Measurements from ENCODE around the gene LMO3.

The LMO3 gene

DNA sequence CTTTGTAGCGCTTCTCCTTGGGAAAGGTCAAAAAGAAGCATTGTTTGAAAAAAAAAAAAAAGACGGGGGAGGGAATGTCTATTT lies at the start of gene LMO3:
TSS of gene LMO3 (minus strand) at position 46 of the 84 bp plus-strand sequence. CDS start 5,302 bp downstream, outside the sequence.
- DNase-seq (ENCODE audit: low read depth in 3 of 3): no peak

DNA sequence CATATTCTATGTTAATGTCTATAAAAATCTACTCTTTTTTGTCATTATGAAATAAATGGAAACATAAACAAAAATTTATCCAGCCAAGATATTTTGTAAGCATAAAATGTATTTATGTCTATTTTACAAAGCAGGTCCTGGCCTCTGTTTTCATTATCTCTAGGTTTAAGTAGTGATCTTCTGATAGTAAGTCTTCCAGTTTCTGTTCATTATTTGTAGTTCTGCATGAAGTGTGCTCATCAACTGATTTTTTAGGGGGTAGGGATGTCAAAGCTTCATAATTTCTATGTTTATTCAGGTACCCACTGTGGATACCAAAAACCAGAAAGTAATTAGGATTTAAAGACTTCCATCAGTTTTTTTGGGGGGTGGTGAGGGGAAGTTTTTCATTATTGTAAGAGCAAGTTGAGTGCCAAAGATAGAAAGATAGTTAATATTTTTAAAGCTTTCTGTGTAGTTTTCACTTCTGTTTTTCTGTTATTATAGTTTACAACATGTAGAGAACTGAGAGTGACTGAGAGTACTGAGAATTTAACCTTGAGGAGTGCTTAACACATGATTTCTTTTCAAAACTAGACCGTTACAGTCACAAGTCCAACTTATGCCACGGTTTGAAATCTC lies 30.6 kb upstream of the LMO3 start:
- no peak for DNase-seq (ENCODE audit: low read depth in 3 of 3)

DNA sequence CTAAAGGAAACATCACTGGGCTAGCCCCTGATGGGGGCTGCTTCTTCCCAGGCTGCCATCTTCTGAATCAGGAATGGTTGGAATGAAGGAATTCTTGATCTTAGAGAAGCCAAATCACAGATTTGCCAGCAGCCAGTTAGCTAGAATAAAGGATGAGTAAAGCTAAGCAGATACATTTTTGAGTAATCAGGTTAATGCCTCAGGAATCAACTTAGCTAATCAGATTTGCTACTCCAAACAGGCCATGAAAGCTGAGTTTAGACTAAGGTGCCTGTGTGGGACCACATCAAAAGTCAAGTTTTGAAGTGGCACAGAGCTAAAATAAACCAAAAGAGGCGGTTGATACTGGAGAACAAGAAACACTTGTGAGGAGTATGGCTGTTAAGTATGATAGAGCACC lies 28.8 kb upstream of the LMO3 start:
- DNase-seq (ENCODE audit: low read depth in 3 of 3): no peak

DNA sequence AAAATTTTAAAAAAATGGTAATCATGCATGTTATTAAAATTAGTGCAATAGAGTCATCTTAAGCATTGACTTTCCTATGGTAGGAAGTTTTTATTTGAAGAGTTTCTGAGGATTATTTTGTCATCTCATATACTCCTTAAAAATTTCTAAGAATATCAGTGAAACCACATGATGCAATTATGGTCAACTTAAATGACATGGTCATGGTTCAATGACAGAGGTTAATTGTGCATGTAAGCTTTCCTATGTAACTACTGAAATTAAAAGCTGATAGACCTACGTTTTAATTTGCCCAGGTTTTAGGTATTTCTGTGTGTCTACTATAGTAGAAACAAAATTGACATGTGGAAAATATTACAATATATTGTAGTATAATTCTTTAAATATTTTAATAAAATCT lies 21.0 kb upstream of the LMO3 start:
- no peak for DNase-seq (ENCODE audit: low read depth in 3 of 3)

DNA sequence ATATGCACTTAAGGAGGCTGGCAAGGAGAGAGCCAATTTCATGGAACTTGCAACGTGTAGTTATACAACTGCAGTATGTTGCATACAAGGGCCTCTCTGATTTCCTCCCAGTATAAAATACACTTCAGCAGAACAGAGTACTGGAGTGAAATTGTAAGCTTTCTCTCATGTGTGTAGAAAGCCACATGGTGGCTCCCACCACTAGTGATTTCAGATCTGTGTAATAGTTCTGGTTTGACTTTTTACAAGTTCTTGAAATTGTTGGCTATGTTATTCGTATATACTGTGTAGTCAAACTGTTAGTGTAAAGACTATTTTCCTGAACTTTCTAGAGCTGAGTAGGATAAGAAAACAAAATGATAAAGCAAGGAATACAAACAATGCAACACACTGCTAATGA lies 16.4 kb upstream of the LMO3 start:
- no peak for DNase-seq (ENCODE audit: low read depth in 3 of 3)

DNA sequence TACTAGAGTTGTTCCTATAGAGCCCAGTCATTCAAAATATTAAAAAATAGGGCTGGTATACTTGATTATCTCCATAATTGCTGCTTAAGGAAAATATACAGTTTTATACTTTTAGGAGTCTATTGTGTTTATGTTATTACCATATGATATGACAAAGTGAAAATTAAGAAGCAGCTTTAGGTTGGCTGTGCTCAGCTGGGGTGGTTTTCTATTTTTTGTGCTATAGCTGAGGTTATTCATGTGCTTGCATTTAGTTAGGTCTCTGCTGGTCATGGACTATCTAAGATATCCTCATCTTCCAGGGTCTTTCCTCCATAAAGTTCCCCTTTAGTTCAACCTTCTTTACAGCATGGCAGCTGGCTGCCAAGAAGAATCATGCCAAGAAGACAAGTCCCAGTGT lies 13.6 kb upstream of the LMO3 start:
- DNase-seq (ENCODE audit: low read depth in 3 of 3): no peak

DNA sequence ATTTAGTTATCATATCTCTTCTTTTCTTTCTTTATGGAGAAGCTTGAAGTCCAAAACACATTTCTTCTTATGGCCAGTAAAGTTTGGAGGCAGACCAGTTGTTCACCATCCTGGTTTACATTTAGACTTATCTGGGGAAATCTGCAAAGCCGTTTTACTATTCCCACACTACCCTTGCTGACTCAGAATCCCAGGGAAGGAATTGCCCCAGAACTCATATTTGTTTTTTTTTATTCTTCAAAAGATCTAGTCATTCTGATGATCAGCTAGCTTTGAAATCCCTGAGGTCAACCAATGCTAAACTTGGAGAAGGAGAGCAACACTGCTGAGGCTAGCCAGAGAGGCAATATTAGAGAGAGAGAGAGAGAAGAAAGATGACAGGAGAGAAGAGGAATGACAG lies 12.3 kb upstream of the LMO3 start:
- no peak for DNase-seq (ENCODE audit: low read depth in 3 of 3)

DNA sequence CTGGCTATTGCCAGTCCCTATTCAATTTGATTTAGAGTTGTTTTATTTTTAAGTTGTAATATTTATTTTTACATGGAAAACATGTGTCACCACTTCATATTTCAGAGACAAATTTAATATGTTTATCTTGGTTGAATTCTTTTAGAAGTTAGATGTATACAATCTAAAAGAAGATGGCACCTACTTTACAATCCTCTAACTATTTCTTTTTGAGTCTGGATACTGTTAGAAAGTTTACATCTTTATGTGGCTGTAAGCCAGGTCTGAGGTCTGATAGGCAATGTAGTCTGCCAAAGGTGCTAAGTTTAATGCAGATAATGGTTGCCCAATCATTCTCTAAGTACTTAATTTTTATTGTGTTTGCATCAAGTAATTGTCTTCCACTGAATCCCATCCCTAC lies 7.2 kb upstream of the LMO3 start:
- DNase-seq (ENCODE audit: low read depth in 3 of 3): no peak

DNA sequence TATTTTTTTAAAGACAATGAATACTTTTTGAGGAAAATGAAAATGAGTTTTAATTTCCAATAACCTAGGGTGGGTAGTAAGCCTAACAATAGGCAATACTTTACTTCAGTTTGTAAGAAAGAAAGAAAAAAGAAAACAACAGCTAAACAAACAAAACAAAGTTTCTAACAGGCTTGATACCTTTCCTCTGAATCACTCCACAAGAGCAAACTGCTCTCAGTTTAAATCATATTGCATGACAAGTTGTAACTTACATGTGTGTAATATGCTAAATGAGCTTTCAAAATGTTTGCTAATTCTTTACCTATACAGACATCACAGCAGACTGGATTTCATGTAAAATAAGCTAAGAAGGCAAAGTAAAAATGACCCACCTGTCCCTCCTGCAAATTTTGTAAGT lies 6.7 kb upstream of the LMO3 start:
- no peak for DNase-seq (ENCODE audit: low read depth in 3 of 3)

DNA sequence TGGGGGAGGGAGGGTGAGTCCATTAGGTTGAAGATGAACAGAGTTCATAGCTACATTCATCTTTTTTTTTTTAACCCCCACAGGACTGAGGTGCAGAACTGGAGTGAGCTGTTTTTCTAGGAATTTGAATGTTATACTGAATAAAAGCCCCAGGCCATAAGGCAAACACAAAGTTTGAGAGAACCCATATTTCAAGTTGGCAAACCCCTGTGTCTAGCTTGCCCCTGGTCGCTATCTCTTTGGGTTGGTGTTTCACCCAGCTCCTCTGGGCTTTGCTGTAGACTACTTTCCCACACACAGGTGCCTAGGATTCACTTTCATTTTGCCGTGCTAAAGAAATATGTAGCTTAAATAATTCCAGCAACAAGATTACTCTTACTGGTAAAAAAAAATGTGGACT lies 5.2 kb upstream of the LMO3 start:
- DNase-seq (ENCODE audit: low read depth in 3 of 3): no peak

DNA sequence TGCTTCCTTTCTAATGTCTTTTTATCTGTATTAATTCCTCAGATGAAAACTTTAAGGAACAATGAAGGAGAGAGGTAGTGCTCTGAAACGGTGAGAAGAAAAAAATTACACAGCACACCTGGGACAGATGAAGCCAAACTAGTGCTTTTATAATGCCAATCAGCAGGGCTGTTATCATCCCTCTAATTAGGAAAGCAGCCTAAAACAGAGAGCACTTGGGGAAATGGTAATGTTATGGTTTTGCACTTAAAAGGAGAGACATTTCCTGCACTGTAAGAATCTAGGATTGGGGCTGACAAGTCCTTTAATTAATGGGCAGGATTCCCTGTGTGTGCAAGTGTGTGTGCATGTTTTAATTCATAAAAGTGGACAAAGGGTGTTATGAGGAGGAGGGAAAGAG lies 4.8 kb upstream of the LMO3 start:
- no peak for DNase-seq (ENCODE audit: low read depth in 3 of 3)

DNA sequence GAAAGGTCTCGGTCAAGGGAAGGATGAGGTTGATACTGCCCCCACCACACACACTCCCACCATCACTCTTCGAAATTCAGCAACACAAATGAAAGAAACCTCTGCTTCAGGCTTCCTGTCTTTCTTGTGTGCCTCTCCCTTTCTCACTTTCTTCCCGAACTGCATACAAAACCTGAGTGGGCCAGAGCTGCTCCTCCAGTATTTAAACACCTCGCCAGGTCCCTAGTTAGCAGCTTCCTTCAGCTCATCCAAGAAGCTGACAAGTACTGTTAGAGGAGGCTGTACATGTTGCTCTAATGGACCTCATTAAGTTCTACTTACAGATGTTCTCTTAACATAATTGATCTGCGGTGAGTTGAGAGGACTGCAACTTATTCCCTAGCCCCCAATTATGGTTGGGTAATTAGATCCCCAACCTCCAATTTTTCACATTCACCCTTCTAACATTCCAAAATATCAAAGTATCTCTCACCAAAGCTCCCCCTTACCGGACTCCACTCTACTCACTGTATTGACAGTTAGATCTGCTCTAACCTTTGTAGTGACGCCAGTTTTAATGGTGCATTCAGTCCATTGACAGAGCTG lies 4.1 kb upstream of the LMO3 start:
- DNase-seq (ENCODE audit: low read depth in 3 of 3): no peak

DNA sequence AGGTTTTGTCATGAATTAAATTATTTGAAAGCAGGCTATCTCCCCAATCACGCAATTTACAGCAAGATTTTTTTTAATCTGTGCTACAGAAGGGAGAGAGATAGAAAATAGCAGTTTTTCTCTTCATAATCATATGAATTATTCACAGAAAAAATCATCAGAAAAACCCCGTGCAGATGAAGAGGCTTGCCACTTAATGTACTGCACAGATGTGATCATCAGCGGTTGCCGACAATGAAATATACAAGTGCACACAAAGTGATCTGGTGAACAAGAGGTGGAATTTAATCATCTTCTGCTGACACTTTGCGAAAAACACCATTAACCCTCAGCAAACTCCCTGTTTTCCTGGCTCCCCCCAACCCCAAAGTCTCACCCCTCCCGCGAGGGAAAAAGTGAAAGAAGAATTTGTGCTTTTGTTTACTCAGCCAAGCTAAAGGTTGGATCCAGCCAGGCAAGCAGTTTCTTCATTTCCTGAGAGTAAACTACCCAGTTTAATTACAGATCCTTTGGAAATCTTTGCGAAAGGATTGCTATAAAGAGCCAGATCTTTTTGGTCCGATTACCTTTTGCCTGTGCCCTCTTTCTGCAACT lies 3.1 kb upstream of the LMO3 start:
- DNase-seq (ENCODE audit: low read depth in 3 of 3): no peak

DNA sequence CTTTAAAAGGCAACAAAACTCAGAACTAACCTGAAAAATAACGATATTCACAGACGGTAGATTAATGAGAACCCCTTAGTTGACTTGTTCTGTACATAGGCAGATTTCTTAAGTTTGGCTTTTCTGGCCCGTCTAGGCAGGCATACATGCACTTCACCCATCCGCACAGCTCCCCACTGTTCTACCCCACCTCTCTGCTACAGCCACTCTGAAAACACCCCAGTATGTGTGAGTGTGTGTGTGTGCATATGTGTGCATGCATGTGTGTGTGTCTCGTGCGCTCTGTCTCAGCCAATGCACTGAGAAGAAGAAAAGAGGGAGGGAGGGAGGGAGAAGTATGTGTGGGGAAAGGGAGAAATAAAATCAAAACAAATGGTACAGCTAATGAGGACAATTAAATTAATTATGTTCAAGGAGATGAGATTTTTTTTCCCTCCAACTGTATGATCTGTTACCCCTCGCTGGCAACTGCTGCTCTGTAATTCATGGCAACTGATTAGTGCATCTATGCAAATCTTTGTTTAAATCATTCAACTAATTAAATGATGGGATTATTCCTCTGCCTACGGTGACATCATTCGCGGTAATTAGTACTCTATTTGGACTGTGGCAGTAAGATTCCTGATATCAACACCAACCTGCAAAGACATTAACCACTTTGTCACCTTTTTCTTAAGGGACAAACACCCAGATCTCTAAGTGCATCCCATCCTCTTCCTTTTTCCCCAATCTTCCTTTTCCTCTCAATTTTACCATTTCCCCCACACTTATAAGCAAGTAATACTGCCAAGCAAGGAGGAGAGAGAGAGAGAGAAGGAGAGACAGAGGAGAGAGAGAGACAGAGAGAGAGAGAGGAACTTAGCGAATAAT lies 2.2 kb upstream of the LMO3 start:
- DNase-seq (ENCODE audit: low read depth in 3 of 3): no peak

DNA sequence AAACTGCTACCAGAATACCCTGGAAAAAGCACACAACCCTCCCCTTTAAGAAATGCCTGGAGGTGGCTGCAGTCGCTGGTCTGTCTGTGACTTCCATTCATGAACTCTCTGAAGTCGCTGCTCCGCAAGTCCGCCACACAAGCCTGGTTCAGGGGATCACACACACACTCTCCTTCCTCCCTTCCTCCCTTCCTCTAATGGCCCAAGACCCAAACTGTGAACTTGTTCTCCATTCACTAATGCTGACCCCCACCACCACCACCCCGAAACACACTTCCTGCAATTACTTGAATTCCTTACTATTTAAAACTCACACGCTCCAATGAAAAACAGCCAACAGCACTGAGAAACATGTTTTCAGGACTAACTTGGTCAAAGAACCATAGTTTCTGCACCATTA lies 1.0 kb upstream of the LMO3 start:
- no peak for DNase-seq (ENCODE audit: low read depth in 3 of 3)

DNA sequence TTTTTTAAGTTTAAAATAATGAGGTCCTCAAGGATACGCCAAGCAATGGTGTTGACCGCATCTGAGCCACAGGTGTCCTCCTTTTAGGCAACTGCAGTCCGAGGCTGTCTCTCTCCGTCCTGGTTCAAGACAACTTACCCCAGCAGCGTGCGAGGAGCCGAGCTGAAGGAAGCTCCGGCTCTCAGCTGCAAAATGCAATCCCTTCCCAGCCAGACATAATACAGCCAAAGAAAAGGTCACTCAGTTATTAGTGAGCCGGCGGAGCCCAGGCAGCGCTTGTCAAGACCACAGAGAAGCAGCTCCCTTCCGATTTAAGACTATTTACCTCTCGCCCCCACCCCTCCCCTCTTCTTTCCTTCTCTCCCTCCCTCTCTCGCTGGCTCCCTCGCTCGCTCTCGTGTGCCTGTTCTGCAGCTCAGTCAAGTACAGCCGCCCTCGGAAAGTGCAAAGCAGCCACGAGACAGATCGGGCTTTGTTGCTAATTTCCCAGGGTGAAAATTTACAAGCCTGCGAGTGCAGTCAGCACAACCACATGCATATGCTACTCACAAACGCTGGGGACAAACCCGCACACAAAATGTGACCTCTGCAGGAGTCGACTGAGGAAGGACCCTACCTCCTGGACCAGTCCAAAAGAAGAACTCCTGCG lies 363 bp upstream of the LMO3 start:
- no peak for DNase-seq (ENCODE audit: low read depth in 3 of 3)

DNA sequence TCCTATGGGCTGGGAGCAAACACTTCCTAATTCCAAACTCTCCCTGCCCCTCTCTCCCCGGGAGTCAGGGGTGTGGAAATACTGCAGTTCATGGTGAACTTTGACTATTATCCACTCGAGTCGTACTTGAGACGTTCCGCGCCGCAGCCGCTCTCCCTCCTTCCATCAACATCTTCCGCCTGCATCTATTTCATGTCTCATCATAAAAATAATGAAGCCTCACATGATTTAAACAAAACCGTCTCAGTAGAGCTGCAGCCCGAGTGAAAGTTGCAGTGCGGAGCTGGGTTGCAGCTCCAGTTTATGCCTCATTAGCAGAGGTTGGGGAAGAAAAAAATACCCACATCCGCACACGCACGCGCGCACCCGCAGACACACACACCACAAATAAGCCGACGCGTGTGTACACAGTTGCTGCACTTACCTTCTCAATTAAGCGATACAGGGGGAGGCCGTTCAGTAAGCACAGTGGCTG lies 283 bp downstream of the LMO3 start:
- DNase-seq (ENCODE audit: low read depth in 3 of 3): no peak

DNA sequence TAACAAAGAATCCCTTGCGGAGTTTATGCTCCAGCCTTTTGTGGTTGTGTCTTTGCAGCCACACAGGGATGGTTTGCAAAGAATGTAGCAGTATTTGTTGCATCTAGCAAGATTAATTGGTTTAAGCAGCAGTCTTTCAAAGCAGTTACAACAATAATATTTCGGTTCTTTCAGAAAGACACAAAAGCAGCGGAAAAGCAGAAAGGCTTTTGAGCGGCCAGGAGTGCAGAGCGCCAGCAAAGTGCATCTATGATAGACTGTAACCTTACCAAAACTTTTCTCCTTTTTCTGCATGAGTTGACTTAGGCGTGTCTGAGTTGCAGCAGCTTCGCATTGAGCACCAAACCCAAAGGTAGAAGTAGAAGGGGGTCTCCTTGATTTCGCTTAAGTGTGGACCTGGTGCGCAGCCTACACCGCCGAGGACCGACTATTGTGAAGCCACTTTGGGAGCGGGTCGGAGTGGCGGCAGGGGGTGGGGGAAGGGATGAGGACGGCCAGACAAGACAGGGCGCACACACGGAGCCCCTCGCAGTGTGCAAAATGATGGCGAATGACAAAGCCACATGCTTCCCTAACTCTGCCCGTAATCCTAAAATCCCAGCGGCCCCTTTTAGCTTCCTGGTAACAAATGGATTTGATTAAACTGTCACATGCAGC lies 1.2 kb downstream of the LMO3 start:
- DNase-seq (ENCODE audit: low read depth in 3 of 3): no peak

DNA sequence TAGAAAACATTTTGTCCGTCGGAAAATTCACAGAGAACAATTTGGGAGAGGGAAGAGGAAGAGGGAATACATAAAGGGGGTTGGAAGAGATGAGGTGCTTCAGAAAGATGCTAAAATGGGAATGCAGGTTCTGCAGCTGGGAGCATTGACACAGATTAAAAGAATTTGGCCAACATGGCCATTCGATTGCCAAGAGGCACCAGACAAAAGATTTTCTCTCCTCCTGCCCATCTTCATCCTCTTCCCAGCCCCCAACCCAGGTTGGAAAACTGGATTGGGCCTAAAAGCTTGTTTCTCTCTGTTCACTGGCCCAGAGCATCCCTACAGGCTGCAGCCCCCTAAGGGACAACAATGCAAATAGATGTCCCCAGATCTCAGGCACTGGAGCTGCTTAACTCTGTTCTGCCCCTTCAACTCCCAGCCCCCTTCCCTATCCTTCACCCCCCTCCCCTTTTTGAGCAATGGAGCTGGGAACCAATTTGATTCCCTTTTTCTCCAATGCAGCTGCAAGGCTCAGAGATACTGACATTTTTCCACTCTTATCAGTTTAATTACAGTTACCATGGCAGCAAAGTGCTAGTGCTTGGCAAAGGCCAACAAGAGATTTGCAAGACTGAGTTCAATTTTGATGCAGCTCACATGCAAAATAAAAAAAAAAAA lies 1.9 kb downstream of the LMO3 start:
- DNase-seq (ENCODE audit: low read depth in 3 of 3): no peak

DNA sequence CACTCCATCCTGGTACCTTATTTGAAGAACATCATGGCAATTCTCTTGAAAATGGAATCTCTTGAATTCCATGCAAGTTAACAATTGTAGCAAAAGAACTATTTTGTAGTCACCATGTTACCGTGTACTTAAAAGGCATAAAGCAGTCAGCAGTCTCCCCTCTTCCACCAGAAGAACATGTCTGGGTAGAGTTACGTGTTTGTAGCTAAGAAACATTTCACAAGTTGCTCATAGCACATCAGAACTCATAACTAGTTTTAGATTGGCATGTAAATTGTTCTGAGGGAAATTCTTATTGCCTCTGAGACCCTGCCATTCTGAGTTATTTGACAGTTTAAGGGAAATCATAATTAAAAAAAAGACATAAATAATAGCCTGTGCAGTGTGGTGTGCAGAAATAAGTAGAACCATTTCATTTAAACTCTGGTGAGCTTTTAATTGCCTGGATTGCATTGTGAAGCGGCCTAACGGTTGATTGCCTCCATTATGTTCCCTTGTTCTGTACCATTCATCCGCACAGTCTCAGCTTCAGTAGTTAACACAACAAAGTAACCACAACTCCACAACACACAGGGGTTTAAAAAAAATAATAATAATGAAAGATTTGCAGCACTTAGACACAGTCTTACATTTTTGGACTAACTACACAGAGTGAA lies 2.6 kb downstream of the LMO3 start:
- DNase-seq (ENCODE audit: low read depth in 3 of 3): no peak

DNA sequence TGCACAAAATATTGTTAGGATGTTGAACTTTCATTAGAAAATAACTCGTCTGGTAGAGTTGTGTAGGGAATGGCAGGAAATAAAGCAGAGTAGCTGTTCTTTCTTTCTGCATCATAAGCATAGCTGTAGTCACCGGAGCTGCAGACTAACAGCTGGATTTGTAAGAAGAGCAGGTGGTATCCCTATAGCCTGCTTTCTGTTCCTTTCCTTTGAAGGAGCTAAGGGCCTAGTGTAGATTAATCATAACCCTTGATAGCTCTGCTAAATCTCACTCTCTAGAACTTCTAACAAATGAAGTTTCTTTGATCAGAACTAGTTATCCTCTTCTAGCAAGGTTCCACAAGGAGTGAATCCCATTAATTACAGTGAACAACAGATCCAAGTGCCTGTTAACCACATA lies 3.5 kb downstream of the LMO3 start:
- DNase-seq (ENCODE audit: low read depth in 3 of 3): no peak
